Thyroid gland (tissue), 4 donors: ENCODE results near the gene PHLPP1.

Experiments used
- POLR2A ChIP-seq, 2 donors: fragments of 450-650 bp; IDR thresholded peaks; one replicate each; pipeline ENCODE4 v1.6.1; 2017; ENCODE audit warnings: antibody characterized with exemption in 2 of 2, mild to moderate bottlenecking in 2 of 2, moderate library complexity in 1 of 2
- TF ChIP-seq, protein P1 (sequence below), 6 experiments: fragments of 200-600 bp in 3 of 6; fragments of 450-650 bp in 3 of 6; sonication (generic) in 3 of 6; IDR thresholded peaks; one replicate each; pipeline ENCODE4 v1.5.1; 2016 to 2019; ENCODE audit warnings: antibody characterized with exemption in 6 of 6, mild to moderate bottlenecking in 2 of 6, inconsistent platforms in 1 of 6, moderate library complexity in 1 of 6

DNA sequence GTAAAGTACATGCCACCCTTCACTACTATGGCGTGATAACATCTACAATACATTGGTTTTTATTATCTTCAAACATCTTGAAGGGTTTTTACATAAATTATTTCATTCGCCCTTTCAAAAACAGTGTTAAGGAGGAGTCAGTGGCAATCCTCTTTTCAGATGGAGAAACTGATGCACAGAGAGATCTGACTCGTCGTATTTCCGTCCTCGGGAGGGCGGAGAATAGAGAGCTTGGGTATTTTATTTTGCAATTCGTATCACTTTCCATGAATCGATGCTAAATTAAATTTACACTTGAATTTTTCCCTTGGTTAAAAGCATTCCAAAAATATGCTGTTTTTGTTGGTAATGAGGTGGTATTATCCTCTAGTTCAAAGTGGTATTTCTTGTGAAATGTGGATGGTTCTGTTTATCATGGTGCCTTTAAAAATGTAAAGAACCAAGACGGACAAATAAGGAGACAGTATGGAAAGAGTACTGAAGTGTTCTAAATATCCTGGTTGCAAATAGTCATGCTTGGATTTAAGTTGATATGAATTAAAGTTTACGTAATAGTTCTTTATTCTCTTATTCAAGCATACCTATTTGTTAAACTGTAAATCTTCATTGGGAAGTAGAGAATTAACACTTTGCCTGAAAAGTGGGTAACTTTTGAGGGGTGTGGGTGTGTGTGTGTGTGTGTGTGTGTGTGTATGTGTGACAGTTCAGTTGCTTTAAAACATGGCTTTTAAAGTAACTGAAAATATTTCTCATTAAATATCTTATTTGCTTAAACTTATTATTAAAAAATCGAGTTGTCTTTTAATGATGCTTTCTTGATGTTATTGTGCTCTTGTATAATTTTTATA lies 5.6 kb downstream of the PHLPP1 start:
- TF ChIP-seq, protein P1, sequence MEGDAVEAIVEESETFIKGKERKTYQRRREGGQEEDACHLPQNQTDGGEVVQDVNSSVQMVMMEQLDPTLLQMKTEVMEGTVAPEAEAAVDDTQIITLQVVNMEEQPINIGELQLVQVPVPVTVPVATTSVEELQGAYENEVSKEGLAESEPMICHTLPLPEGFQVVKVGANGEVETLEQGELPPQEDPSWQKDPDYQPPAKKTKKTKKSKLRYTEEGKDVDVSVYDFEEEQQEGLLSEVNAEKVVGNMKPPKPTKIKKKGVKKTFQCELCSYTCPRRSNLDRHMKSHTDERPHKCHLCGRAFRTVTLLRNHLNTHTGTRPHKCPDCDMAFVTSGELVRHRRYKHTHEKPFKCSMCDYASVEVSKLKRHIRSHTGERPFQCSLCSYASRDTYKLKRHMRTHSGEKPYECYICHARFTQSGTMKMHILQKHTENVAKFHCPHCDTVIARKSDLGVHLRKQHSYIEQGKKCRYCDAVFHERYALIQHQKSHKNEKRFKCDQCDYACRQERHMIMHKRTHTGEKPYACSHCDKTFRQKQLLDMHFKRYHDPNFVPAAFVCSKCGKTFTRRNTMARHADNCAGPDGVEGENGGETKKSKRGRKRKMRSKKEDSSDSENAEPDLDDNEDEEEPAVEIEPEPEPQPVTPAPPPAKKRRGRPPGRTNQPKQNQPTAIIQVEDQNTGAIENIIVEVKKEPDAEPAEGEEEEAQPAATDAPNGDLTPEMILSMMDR (IDR thresholded peaks at IDR 0.05), result no peak
- no peak for TF ChIP-seq POLR2A (IDR thresholded peaks at IDR 0.05)
